A204.1 (cell line): ENCODE data around the gene P3H3.

Experiments
- FAIRE-seq: peaks from 2 replicates; lab custom pipeline; 2012; peaks lifted over from hg19 to GRCh38; lab: Jason Lieb, UNC

P3H3 gene, protein sequence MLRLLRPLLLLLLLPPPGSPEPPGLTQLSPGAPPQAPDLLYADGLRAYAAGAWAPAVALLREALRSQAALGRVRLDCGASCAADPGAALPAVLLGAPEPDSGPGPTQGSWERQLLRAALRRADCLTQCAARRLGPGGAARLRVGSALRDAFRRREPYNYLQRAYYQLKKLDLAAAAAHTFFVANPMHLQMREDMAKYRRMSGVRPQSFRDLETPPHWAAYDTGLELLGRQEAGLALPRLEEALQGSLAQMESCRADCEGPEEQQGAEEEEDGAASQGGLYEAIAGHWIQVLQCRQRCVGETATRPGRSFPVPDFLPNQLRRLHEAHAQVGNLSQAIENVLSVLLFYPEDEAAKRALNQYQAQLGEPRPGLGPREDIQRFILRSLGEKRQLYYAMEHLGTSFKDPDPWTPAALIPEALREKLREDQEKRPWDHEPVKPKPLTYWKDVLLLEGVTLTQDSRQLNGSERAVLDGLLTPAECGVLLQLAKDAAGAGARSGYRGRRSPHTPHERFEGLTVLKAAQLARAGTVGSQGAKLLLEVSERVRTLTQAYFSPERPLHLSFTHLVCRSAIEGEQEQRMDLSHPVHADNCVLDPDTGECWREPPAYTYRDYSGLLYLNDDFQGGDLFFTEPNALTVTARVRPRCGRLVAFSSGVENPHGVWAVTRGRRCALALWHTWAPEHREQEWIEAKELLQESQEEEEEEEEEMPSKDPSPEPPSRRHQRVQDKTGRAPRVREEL

GRCh38 chr12:6827982-6828780, at the start of gene P3H3:
TSS of gene P3H3 (plus strand) at chr12:6828407. CDS start at chr12:6828441, 34 bp downstream.
- no peak for FAIRE-seq

GRCh38 chr12:6778574-6779550, 49.3 kb upstream of the P3H3 start:
- peak; percentile 92 for FAIRE-seq

- FAIRE-seq = no peak
Observed at GRCh38 chr12:6779708-6780432, 48.3 kb upstream of the P3H3 start.

- FAIRE-seq = no peak
Observed at GRCh38 chr12:6780573-6780972, 47.6 kb upstream of the P3H3 start.

- FAIRE-seq = no peak
Observed at GRCh38 chr12:6782119-6782518, 46.1 kb upstream of the P3H3 start.

GRCh38 chr12:6782850-6783566, 45.2 kb upstream of the P3H3 start:
- no peak for FAIRE-seq

GRCh38 chr12:6783828-6784227, 44.4 kb upstream of the P3H3 start:
- no peak for FAIRE-seq

- no peak for FAIRE-seq
Observed at GRCh38 chr12:6784296-6784695, 43.9 kb upstream of the P3H3 start.

DNA sequence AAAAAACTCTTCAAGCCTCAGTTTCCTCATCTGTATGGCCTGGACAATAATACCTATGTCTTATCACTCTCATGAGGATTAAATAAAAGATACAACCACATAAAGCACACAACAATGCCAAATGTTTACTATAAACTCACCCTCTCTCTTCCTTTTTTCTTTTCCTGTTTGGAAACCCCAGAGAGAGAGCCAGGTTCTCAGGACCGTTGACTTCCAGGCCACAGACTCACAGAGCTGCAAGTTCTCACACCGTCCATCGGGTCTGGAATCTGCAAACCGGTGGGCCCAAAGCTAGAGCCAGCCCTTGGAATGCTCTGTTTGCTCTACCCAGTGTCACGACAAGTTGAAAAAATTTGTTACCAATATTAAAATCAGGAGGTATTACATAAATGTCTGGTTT, 43.4 kb upstream of the P3H3 start:
- no peak for FAIRE-seq

DNA sequence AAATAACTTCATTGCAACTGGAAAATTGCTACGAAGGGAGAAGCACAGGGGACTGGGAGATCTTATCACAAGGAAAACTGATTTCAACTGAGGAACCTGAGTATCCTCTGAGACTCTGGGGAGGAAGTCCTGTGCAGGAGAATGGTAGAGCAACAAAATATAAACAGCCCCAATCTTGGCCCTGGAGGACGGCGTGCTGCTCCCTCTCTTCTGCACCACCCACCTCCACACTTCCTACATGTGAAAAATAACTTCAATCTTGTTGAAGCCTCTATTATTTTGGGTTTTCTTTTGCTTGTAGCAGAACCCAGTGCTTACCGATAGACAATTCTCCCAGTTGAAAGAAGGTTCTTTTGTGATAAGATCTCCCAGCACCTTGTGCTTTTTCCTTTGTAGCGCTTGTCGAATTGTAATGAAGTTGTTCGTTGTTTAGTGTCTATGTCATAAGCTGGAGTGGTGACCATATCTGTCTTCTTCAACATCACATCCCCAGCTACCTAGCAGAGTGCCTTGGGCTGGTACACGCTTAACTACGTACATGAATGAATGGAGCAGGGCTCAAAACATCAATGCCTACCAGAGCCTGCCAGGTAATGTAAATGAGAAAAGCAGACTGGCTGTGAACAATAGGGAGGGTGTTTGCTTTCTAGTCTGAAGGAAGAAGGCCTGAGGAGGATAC, 41.7 kb upstream of the P3H3 start:
- FAIRE-seq = no peak

DNA sequence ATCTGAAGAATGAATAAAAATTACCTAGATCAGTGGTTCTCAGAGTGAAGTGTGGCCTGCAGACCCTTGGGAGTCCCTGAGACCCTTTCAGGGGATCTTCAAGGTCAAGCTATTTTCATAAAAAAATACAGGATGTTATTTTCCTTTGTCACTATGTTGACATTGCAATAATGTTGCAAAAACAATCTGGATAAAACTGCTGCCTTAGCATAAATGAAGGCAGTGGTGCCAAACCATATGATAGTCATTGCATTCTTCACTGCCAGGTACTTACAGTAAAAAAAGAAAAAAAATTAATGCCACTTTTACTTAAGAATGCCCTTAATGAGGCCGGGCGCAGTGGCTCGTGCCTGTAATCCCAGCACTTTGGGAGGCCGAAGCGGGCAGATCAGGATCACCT, 40.9 kb upstream of the P3H3 start:
- FAIRE-seq = no peak

GRCh38 chr12:6788972-6789924, 39.0 kb upstream of the P3H3 start, which contains the start of gene CD4:
TSS of gene CD4 (plus strand) at chr12:6789528. CDS start at chr12:6800139, 10,611 bp downstream.
- FAIRE-seq = no peak

- FAIRE-seq = no peak
Observed at GRCh38 chr12:6790496-6791150, 37.6 kb upstream of the P3H3 start.

- no peak for FAIRE-seq
Observed at GRCh38 chr12:6791931-6792520, 36.2 kb upstream of the P3H3 start.

GRCh38 chr12:6792522-6793201, 35.5 kb upstream of the P3H3 start:
- FAIRE-seq = no peak

DNA sequence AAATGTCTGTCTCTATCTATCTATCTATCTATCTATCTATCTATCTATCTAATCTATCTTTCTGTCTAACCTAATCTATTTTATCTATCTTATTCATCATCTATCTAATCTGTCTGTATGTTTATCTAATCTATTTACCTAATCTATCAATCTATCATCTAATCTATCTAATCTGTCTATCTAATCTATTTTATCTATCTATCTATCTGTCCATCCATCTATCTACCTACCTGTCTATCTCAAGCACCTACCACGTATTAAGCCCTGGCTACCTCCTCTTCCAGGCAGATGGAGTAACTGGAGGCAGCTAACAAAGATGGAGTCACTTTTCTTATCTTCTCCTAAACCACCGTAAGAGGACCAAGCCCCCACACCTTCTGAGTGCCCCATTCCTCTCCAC, 33.1 kb upstream of the P3H3 start:
- no peak for FAIRE-seq

DNA sequence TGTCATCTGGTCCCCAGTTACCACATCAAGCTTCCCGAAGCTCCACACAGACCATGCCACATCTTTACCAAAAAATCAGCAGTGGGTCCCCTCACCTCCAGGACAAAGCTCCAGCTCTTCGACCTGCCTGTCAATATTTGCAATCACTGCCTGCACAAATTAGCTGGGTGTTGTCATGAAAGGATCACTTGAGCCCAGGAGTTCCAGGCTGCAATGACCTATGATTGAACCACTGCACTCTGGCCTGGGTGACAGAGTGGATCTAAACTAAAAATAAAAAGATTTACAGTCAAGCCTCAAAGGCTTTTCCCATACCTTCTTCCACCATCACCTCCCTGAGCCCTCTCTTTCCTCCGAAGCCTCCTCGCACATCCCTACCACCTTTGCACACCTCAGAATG, 31.6 kb upstream of the P3H3 start:
- FAIRE-seq = no peak
